HCT116 (cell line): Measurements from ENCODE around the gene RYR2.

ENCODE experiments used
- EZH2 ChIP-seq: fragments of 200-600 bp; sonication (generic); IDR thresholded peaks from 2 replicates; pipeline ENCODE4 v1.6.1; 2017; ENCODE audit warnings: antibody characterized with exemption, mixed run types
- EZH2phosphoT487 ChIP-seq: fragments of 200-600 bp; IDR thresholded peaks from 2 replicates; pipeline ENCODE4 v1.6.1; 2018; ENCODE audit warnings: antibody characterized with exemption, borderline replicate concordance
- FOSL1 ChIP-seq: IDR thresholded peaks from 2 replicates; pipeline ENCODE4 v1.6.1; 2012; ENCODE audit warnings: low read depth
- POLR2AphosphoS5 ChIP-seq: IDR thresholded peaks from 2 replicates; pipeline ENCODE4 v1.6.1; 2011; ENCODE audit warnings: mild to moderate bottlenecking, low read depth, low read length, moderate library complexity
- ZFX ChIP-seq: fragments of 450-650 bp; IDR thresholded peaks from 2 replicates; pipeline ENCODE4 v1.6.1; 2017
- TF ChIP-seq, protein P1 (sequence below), 3 experiments: fragments of 200-600 bp in 1 of 3; sonication (generic) in 1 of 3; IDR thresholded peaks in 2 of 3; conservative IDR thresholded peaks in 1 of 3; 2 replicates each; pipeline ENCODE4 v1.5.1; 2012 to 2017; ENCODE audit warnings: low read depth in 2 of 3, low read length in 2 of 3, antibody characterized with exemption in 1 of 3, borderline replicate concordance in 1 of 3, control low read depth in 1 of 3, mild to moderate bottlenecking in 1 of 3, mixed read lengths in 1 of 3, mixed run types in 1 of 3, moderate library complexity in 1 of 3; ENCODE audit not compliant: insufficient read depth in 1 of 3
- TF ChIP-seq, protein P2 (sequence below): IDR thresholded peaks from 2 replicates; pipeline ENCODE4 v1.6.1; 2012; ENCODE audit warnings: low read depth

GRCh38 chr1:237396426-237396825, 354.4 kb downstream of the RYR2 start:
- TF ChIP-seq FOSL1: no peak
- TF ChIP-seq, protein P1, sequence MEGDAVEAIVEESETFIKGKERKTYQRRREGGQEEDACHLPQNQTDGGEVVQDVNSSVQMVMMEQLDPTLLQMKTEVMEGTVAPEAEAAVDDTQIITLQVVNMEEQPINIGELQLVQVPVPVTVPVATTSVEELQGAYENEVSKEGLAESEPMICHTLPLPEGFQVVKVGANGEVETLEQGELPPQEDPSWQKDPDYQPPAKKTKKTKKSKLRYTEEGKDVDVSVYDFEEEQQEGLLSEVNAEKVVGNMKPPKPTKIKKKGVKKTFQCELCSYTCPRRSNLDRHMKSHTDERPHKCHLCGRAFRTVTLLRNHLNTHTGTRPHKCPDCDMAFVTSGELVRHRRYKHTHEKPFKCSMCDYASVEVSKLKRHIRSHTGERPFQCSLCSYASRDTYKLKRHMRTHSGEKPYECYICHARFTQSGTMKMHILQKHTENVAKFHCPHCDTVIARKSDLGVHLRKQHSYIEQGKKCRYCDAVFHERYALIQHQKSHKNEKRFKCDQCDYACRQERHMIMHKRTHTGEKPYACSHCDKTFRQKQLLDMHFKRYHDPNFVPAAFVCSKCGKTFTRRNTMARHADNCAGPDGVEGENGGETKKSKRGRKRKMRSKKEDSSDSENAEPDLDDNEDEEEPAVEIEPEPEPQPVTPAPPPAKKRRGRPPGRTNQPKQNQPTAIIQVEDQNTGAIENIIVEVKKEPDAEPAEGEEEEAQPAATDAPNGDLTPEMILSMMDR (IDR thresholded peaks at IDR 0.05 in 2 of 3, conservative IDR thresholded peaks at IDR 0.05 in 1 of 3; ENCODE audit: borderline replicate concordance in 1 of 3, insufficient read depth in 1 of 3, low read depth in 2 of 3, low read length in 2 of 3): no peak
- TF ChIP-seq ZFX: no peak
- TF ChIP-seq EZH2: no peak
- TF ChIP-seq, protein P2, sequence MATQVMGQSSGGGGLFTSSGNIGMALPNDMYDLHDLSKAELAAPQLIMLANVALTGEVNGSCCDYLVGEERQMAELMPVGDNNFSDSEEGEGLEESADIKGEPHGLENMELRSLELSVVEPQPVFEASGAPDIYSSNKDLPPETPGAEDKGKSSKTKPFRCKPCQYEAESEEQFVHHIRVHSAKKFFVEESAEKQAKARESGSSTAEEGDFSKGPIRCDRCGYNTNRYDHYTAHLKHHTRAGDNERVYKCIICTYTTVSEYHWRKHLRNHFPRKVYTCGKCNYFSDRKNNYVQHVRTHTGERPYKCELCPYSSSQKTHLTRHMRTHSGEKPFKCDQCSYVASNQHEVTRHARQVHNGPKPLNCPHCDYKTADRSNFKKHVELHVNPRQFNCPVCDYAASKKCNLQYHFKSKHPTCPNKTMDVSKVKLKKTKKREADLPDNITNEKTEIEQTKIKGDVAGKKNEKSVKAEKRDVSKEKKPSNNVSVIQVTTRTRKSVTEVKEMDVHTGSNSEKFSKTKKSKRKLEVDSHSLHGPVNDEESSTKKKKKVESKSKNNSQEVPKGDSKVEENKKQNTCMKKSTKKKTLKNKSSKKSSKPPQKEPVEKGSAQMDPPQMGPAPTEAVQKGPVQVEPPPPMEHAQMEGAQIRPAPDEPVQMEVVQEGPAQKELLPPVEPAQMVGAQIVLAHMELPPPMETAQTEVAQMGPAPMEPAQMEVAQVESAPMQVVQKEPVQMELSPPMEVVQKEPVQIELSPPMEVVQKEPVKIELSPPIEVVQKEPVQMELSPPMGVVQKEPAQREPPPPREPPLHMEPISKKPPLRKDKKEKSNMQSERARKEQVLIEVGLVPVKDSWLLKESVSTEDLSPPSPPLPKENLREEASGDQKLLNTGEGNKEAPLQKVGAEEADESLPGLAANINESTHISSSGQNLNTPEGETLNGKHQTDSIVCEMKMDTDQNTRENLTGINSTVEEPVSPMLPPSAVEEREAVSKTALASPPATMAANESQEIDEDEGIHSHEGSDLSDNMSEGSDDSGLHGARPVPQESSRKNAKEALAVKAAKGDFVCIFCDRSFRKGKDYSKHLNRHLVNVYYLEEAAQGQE: no peak
- TF ChIP-seq EZH2phosphoT487: no peak
- no peak for TF ChIP-seq POLR2AphosphoS5
